HEK293 (cell line): Measurements from ENCODE around the gene CCDC144A.
A peak's percentile ranks its signal among the peaks of the same experiment; 100 is the strongest.
"Not testable (repeated sequence)": the region's sequence is repeated elsewhere in the genome, so short reads cannot be mapped to it uniquely, and the experiment has no call there.

Experiments used
- CTCF ChIA-PET: fragments of 350-600 bp; formaldehyde crosslinking; extraction: SDS; loops from one replicate; lab custom pipeline; 2021; ENCODE audit warnings: antibody characterized with exemption; lab: Yijun Ruan, JAX
- POLR2A ChIA-PET: fragments of 300-600 bp; formaldehyde crosslinking; extraction: SDS; loops from one replicate; lab custom pipeline; 2020; ENCODE audit warnings: antibody characterized with exemption, inconsistent platforms; lab: Yijun Ruan, JAX
- H3K27ac ChIP-seq: fragments of 200-500 bp; sonication (Bioruptor generic); 2 replicates; pipeline ENCODE4 v1.5.1; 2014; ENCODE audit warnings: low read depth, low read length, control low read depth, inconsistent platforms; ENCODE audit errors: extremely low read depth
- H3K36me3 ChIP-seq, 2 experiments: fragments of 200-500 bp in 1 of 2; sonication (Bioruptor generic) in 1 of 2; 1 replicate in 1 of 2; 2 replicates in 1 of 2; pipeline ENCODE4 v1.5.1; 2014 to 2017; ENCODE audit warnings: inconsistent platforms in 2 of 2, low read length in 2 of 2; ENCODE audit not compliant: control insufficient read depth in 2 of 2, insufficient read depth in 1 of 2
- H3K4me1 ChIP-seq: fragments of 200-500 bp; sonication (Bioruptor generic); 2 replicates; pipeline ENCODE4 v1.5.1; 2014; ENCODE audit warnings: mild to moderate bottlenecking, low read length, inconsistent platforms; ENCODE audit not compliant: control insufficient read depth, insufficient read depth
- H3K4me3 ChIP-seq: 2 replicates; pipeline ENCODE4 v1.5.1; 2011; ENCODE audit warnings: low read depth, mild to moderate bottlenecking, control low read depth, low read length, moderate library complexity
- H3K9me3 ChIP-seq: fragments of 200-500 bp; sonication (Bioruptor generic); 2 replicates; pipeline ENCODE4 v1.5.1; 2014; ENCODE audit warnings: low read depth, low read length, inconsistent platforms; ENCODE audit not compliant: control insufficient read depth, insufficient read depth
- GLIS1 ChIP-seq: fragments of 450-650 bp; formaldehyde crosslinking; IDR thresholded peaks from 2 replicates; pipeline ENCODE4 v1.5.1; 2016; ENCODE audit warnings: missing biosample characterization, missing genetic modification characterization
- GLIS2 ChIP-seq: fragments of 450-650 bp; formaldehyde crosslinking; IDR thresholded peaks from 2 replicates; pipeline ENCODE4 v1.5.1; 2016; ENCODE audit warnings: missing biosample characterization, missing genetic modification characterization
- SP2 ChIP-seq: fragments of 450-650 bp; formaldehyde crosslinking; IDR thresholded peaks from 2 replicates; pipeline ENCODE4 v1.5.1; 2016; ENCODE audit warnings: missing biosample characterization, missing genetic modification characterization
- WT1 ChIP-seq: fragments of 450-650 bp; formaldehyde crosslinking; IDR thresholded peaks from 2 replicates; pipeline ENCODE4 v1.5.1; 2016; ENCODE audit warnings: missing biosample characterization, missing genetic modification characterization
- ZBTB8A ChIP-seq: fragments of 450-650 bp; formaldehyde crosslinking; IDR thresholded peaks from 2 replicates; pipeline ENCODE4 v1.5.1; 2016; ENCODE audit warnings: missing biosample characterization, missing genetic modification characterization
- ZIC2 ChIP-seq: fragments of 450-650 bp; formaldehyde crosslinking; IDR thresholded peaks from 2 replicates; pipeline ENCODE4 v1.5.1; 2016; ENCODE audit warnings: missing biosample characterization, missing genetic modification characterization
- ZNF335 ChIP-seq: fragments of 450-650 bp; formaldehyde crosslinking; conservative IDR thresholded peaks from 2 replicates; pipeline ENCODE4 v1.5.1; 2016; ENCODE audit warnings: missing biosample characterization, missing genetic modification characterization
- ZNF341 ChIP-seq: fragments of 450-650 bp; formaldehyde crosslinking; IDR thresholded peaks from 2 replicates; pipeline ENCODE4; 2016; ENCODE audit warnings: low read depth, missing biosample characterization, missing genetic modification characterization
- ZNF394 ChIP-seq: fragments of 450-650 bp; formaldehyde crosslinking; IDR thresholded peaks from 2 replicates; pipeline ENCODE4 v1.5.1; 2016; ENCODE audit warnings: missing biosample characterization, missing genetic modification characterization, mild to moderate bottlenecking, moderate library complexity, borderline replicate concordance
- TF ChIP-seq, protein P1 (sequence below): fragments of 450-650 bp; formaldehyde crosslinking; optimal IDR thresholded peaks from 2 replicates; pipeline ENCODE3; 2016; ENCODE audit warnings: missing biosample characterization, mild to moderate bottlenecking, missing genetic modification characterization
- TF ChIP-seq, protein P2 (sequence below): fragments of 450-650 bp; formaldehyde crosslinking; IDR thresholded peaks from 2 replicates; pipeline ENCODE4 v1.5.1; 2017; ENCODE audit warnings: missing biosample characterization, missing genetic modification characterization

CCDC144A gene

DNA sequence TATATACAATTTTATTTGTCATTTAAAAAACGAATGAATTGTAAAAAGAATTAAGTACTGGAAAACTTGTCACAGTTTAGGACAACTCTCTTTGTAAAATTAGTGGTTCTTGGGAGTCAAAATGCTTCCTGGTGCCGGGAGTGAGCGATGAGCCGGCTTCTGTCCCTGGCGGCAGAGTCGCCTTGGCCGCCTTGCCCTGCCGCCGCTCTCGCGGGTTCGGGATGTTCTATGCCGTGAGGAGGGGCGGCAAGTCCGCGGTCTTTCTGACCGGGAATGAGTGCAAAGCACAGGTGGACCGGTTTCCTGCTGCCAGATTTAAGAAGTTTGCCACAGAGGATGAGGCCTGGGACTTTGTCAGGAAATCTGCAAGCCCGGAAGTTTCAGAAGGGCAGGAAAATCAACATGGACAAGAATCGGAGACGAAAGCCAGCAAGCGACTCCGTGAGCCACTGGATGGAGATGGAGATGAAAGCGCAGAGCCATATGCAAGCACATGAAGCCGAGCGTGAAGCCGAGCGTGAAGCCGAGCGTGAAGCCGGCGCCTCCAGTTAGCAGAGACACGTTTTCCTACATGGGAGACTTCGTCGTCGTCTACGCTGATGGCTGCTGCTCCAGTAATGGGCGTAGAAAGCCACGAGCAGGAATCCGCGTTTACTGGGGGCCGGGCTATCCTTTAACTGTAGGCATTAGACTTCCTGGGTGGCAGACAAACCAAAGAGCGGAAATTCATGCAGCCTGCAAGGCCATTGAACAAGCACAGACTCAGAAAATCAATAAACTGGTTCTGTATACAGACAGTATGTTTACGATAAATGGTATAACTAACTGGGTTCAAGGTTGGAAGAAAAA lies 6.5 kb upstream of the CCDC144A start:
- H3K27ac ChIP-seq, H3K9me3 ChIP-seq, H3K4me1 ChIP-seq, H3K36me3 ChIP-seq, H3K4me3 ChIP-seq, POLR2A ChIA-PET: not testable (repeated sequence)
- CTCF ChIA-PET, result interaction anchor here (0.6 kb wide), 1 partner anchor 19 kb away, joined by 3 read pairs; no protein-coding TSS in a partner anchor

DNA sequence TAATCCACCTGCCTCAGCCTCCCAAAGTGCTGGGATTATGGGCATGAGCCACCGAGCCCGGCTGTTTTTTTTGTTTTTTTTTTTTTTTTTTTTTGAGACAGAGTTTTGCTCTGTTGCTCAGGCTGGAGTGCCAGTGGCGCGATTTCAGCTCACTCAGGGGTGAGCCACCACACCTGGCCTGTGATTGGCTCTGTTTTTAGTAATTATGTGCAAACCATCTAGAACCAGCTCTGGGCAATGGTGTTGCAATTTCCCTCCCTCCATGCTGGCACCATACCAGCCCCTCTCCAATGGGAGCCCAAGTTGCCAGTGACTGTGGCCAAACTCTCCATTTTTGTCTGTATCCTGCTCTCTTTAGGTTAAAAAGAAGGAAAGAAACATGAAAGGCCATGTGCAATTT lies 4.0 kb upstream of the CCDC144A start:
- H3K36me3 ChIP-seq, H3K9me3 ChIP-seq, H3K4me1 ChIP-seq, H3K27ac ChIP-seq, POLR2A ChIA-PET, CTCF ChIA-PET, H3K4me3 ChIP-seq: not testable (repeated sequence)

DNA sequence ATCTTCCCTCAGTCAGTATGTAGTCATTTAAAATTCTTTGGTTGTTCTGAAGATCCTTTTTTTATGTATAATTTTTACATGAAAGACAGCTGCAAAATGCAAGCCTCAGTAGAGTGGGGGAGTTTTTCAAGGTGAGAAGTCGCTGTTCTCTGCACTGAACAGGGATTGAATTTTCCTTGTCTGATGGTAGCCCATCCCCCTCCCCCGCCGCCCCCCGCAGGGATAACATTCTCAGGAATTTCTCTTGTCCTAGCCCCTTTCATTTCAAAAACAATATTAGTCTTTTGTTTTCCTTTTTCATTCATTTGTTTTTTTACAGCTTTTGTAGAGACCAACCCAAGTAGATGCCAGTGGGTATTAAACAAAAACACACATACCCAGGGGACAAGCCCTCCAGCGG lies 2.9 kb upstream of the CCDC144A start:
- POLR2A ChIA-PET, result interaction anchor here (0.6 kb wide), 1 partner anchor 1436 kb away, joined by 3 read pairs; no protein-coding TSS in a partner anchor
- H3K9me3 ChIP-seq, H3K4me3 ChIP-seq, H3K36me3 ChIP-seq, H3K4me1 ChIP-seq, H3K27ac ChIP-seq: not testable (repeated sequence)
- CTCF ChIA-PET, result interaction anchor here (0.6 kb wide), 1 partner anchor 116 kb away, joined by 3 read pairs; no protein-coding TSS in a partner anchor

DNA sequence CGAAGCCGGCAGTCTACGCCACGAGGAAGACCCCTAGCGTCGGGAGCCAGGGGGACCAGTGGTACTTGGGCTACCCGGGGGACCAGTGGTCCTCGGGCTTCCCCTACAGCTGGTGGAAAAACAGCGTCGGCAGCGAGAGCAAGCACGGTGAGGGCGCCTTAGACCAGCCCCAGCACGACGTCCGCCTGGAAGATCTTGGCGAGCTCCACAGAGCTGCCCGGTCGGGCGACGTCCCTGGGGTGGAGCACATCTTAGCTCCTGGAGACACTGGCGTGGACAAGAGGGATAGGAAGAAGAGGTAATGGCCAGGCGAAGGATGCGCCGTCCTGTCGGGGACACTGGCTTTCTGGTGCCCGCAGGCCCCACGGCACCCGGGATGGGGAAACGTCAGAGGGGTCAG lies 406 bp downstream of the CCDC144A start:
- H3K4me1 ChIP-seq, H3K27ac ChIP-seq, H3K36me3 ChIP-seq, POLR2A ChIA-PET, H3K9me3 ChIP-seq, H3K4me3 ChIP-seq: not testable (repeated sequence)
- CTCF ChIA-PET, result interaction anchor here (1.2 to 1.5 kb wide), 2 partner anchors 106 to 152 kb away, joined by 4 to 5 read pairs; no protein-coding TSS in a partner anchor

DNA sequence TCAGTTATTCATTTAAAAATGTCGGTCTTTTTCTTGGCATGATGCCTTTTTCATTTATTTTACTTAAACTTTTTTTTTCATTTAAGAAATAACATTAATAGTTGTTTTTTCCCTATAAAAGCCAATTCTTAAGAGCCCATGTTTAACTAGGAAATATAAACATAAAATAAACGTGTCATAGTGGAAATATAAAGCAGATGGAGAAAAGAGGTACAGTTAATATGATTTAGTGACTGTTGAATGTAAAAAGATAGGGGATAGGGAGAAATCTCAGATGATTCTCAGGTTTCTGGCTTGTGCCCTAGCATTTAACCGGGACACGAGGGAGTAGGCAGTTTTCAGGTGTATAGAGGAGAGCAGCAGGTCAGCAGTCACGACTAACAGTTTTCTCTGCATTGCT lies 7.6 kb downstream of the CCDC144A start:
- POLR2A ChIA-PET, H3K27ac ChIP-seq: not testable (repeated sequence)

DNA sequence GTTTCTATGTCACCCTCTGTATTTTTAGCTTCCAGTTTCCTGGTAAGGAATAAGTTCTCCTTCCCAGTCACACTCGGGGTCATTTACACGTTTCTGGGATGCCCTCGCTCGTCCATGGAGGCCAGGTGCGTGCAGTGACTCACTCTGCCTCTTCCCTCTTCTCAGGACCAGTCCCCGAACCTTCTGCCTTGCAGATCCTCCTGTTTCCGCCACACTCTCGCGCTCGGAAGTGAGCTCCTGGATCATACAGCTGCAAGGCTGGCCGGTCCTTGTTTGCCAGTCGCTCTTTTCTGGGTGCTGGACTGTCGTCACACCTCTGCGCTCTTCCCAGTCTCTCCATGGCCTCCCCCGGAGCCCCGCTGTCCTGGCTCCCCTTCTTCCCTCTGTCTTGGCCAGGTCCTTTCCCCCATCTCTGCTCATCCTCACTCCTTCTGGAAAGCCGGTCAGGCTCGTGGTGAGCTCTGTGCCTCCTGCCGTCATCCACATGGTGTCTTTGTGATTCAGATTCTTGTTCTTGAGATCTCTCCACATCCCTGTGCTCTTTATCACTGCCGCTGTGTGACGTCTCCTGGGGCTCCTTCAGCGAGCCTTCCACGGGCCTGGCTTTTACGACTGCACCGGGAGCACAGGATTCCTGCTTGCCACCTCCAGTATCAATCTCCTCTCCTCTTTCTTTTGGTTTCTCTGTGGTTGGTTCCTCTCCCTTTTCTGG lies 55.6 kb downstream of the CCDC144A start:
- TF ChIP-seq ZIC2 (tag by site-specific recombination), result peak; percentile 49
- H3K27ac ChIP-seq, POLR2A ChIA-PET, H3K4me3 ChIP-seq, H3K36me3 ChIP-seq, H3K9me3 ChIP-seq, H3K4me1 ChIP-seq, CTCF ChIA-PET: not testable (repeated sequence)

More for the DNA sequence above, 7.6 kb downstream of the CCDC144A start:
- CTCF ChIA-PET, H3K9me3 ChIP-seq, H3K36me3 ChIP-seq, H3K4me1 ChIP-seq, H3K4me3 ChIP-seq: not testable (repeated sequence)

DNA sequence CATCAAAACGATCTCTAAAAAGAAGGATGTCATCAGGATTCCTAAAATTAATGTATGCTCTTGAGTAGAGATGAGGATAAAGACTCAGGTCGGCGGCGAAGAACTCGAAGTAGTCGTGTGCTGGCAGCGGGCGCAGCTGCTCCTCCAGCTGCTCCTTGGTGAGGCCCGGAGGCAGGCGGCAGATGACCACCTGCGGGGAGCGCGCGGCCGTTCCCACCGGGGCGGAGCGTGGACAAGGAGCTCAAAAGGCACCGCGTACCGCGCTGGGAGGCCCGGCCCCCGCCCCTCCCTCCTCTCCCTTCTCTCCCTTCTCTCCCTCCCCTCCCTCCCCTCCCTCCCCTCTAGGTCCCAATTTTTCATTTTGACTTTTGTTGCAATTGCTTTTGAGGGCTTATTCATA lies 56.5 kb downstream of the CCDC144A start:
- CTCF ChIA-PET, H3K4me3 ChIP-seq, POLR2A ChIA-PET, H3K9me3 ChIP-seq, H3K27ac ChIP-seq, H3K36me3 ChIP-seq, H3K4me1 ChIP-seq: not testable (repeated sequence)
- TF ChIP-seq ZIC2 (tag by site-specific recombination), result peak; percentile 52; the same call in 1 of the 2 replicates
- TF ChIP-seq, protein P1, sequence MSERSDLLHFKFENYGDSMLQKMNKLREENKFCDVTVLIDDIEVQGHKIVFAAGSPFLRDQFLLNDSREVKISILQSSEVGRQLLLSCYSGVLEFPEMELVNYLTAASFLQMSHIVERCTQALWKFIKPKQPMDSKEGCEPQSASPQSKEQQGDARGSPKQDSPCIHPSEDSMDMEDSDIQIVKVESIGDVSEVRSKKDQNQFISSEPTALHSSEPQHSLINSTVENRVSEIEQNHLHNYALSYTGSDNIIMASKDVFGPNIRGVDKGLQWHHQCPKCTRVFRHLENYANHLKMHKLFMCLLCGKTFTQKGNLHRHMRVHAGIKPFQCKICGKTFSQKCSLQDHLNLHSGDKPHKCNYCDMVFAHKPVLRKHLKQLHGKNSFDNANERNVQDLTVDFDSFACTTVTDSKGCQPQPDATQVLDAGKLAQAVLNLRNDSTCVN (tag by site-specific recombination), result peak; percentile 44
- TF ChIP-seq ZNF335 (tag by site-specific recombination), result peak; percentile 41
- 0 out of 2 replicates have a peak, but pooled peaks have one; percentile 24 for TF ChIP-seq WT1 (tag by site-specific recombination)
- TF ChIP-seq SP2 (tag by site-specific recombination), result 0 out of 2 replicates have a peak, but pooled peaks have one; percentile 7
- TF ChIP-seq, protein P2, sequence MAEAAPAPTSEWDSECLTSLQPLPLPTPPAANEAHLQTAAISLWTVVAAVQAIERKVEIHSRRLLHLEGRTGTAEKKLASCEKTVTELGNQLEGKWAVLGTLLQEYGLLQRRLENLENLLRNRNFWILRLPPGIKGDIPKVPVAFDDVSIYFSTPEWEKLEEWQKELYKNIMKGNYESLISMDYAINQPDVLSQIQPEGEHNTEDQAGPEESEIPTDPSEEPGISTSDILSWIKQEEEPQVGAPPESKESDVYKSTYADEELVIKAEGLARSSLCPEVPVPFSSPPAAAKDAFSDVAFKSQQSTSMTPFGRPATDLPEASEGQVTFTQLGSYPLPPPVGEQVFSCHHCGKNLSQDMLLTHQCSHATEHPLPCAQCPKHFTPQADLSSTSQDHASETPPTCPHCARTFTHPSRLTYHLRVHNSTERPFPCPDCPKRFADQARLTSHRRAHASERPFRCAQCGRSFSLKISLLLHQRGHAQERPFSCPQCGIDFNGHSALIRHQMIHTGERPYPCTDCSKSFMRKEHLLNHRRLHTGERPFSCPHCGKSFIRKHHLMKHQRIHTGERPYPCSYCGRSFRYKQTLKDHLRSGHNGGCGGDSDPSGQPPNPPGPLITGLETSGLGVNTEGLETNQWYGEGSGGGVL (tag by site-specific recombination), result peak; percentile 75
- TF ChIP-seq ZNF394 (tag by site-specific recombination), result peak; percentile 96
- TF ChIP-seq GLIS2 (tag by site-specific recombination), result peak; percentile 13; the same call in 1 of the 2 replicates
- peak; percentile 33; the same call in 1 of the 2 replicates for TF ChIP-seq ZNF341
- 0 out of 2 replicates have a peak, but pooled peaks have one; percentile 25 for TF ChIP-seq ZBTB8A (tag by site-specific recombination)
- TF ChIP-seq GLIS1 (tag by site-specific recombination), result peak; percentile 56; the same call in 1 of the 2 replicates
